Panc1 (cell line): Measurements from ENCODE around the gene RPS6KB2. TPM values are rescaled to one million over a fixed set of nuclear protein-coding genes. Genes with fewer than 3 reads are reported as not detected.

Experiments
- ATAC-seq: fragments of 200-7000 bp; cut with Tn5 transposase; 2 replicates; pipeline ENCODE4 v1.9.1; 2020; ENCODE audit warnings: mild to moderate bottlenecking, moderate library complexity
- BruUV-seq: library from RNA; stranded (reverse); fragments of 400-500 nt; replicated peaks from 2 replicates; lab custom pipeline; 2021; lab: Mats Ljungman, UMichigan
- CTCF ChIA-PET: fragments of 300-600 bp; sonication (Branson Sonifier 250); formaldehyde crosslinking; loops from one replicate; lab custom pipeline; 2022; ENCODE audit warnings: antibody characterized with exemption; lab: Charles Lee
- POLR2A ChIA-PET: fragments of 300-600 bp; sonication (Branson Sonifier 250); formaldehyde crosslinking; loops from one replicate; lab custom pipeline; 2022; ENCODE audit warnings: antibody characterized with exemption; lab: Charles Lee
- DNase-seq: peaks from one replicate; pipeline ENCODE4 v3.0.0-alpha.2; 2010; ENCODE audit warnings: low read depth, low spot score
- H3K27ac ChIP-seq: 2 replicates; pipeline ENCODE4 v1.5.1; 2011; ENCODE audit warnings: mild to moderate bottlenecking, low read length, inconsistent platforms
- H3K27me3 ChIP-seq: fragments of 200-500 bp; sonication (Bioruptor generic); 2 replicates; pipeline ENCODE4 v1.6.0; 2014; ENCODE audit warnings: low read length, inconsistent platforms; ENCODE audit not compliant: control insufficient read depth, insufficient read depth
- H3K36me3 ChIP-seq: fragments of 200-500 bp; sonication (Bioruptor generic); 2 replicates; pipeline ENCODE4 v1.5.1; 2014; ENCODE audit warnings: inconsistent platforms, mild to moderate bottlenecking, low read length, moderate library complexity; ENCODE audit not compliant: control insufficient read depth, insufficient read depth
- H3K4me1 ChIP-seq: 2 replicates; pipeline ENCODE4 v1.5.1; 2011; ENCODE audit warnings: inconsistent platforms, mild to moderate bottlenecking, low read length, moderate library complexity; ENCODE audit not compliant: control insufficient read depth, insufficient read depth
- H3K4me3 ChIP-seq, 2 experiments: 2 replicates each; pipeline ENCODE4 v1.5.1; 2011 to 2012; ENCODE audit warnings: low read depth in 2 of 2, low read length in 2 of 2, mild to moderate bottlenecking in 2 of 2, inconsistent platforms in 1 of 2, moderate library complexity in 1 of 2
- H3K9me3 ChIP-seq: fragments of 200-500 bp; sonication (Bioruptor generic); 2 replicates; pipeline ENCODE4 v1.5.1; 2014; ENCODE audit warnings: low read depth, mild to moderate bottlenecking, inconsistent platforms, low read length, moderate library complexity; ENCODE audit not compliant: control insufficient read depth, insufficient read depth
- POLR2AphosphoS5 ChIP-seq: IDR thresholded peaks from 2 replicates; pipeline ENCODE4 v1.6.1; 2012; ENCODE audit warnings: mild to moderate bottlenecking, low read depth, low read length, moderate library complexity
- REST ChIP-seq, 2 experiments: IDR thresholded peaks; 2 replicates each; pipeline ENCODE4 v1.6.1; 2011 to 2012; ENCODE audit warnings: low read depth in 2 of 2, control low read depth in 1 of 2, low read length in 1 of 2, mild to moderate bottlenecking in 1 of 2, moderate library complexity in 1 of 2; ENCODE audit not compliant: insufficient read depth in 1 of 2
- SIN3A ChIP-seq: IDR thresholded peaks from 2 replicates; pipeline ENCODE4 v1.6.1; 2012; ENCODE audit warnings: low read depth, mild to moderate bottlenecking, low read length, moderate library complexity, borderline replicate concordance; ENCODE audit not compliant: insufficient read depth
- TCF7L2 ChIP-seq: IDR thresholded peaks from 2 replicates; pipeline ENCODE4 v1.6.1; 2011; ENCODE audit warnings: mild to moderate bottlenecking, low read depth, low read length, inconsistent platforms
- in situ Hi-C: cut with HindIII; loops from 2 replicates; pipeline ENCODE4 v1.10.0; 2016; ENCODE audit warnings: low sequenced_read_pairs, low pct_unique_long_range_greater_than_20kb
- intact Hi-C: fragments of 100-400 bp; cut with micrococcal nuclease; formaldehyde crosslinking; loops from one replicate; pipeline ENCODE4 v1.10.0; 2022; ENCODE audit not compliant: unreplicated experiment
- total RNA-seq: library from RNA; stranded (reverse); gene quantifications from one replicate; pipeline ENCODE4 v1.2.1, GENCODE V29; 2021; ENCODE audit not compliant: unreplicated experiment
- TF ChIP-seq, protein P1 (sequence below): fragments of 450-650 bp; IDR thresholded peaks from 2 replicates; pipeline ENCODE4 v1.5.1; 2017; ENCODE audit warnings: mild to moderate bottlenecking

The RPS6KB2 gene
- total RNA-seq, 1 experiment from 2014 or later = 68.5 TPM

- intact Hi-C loops = no loop called here
- H3K9me3 ChIP-seq = no peaks in the 10 kb centered on the region
Measured at GRCh38 chr11:67469508-67469811, 41.2 kb downstream of the RPS6KB2 start.

GRCh38 chr11:67470337-67471002 lies 42.2 kb downstream of the RPS6KB2 start:
- DNase-seq = no peak
- in situ Hi-C loops (no loop called here), intact Hi-C loops (no loop called here)
- Histone ChIP-seq H3K9me3 (no peaks in the 10 kb centered on the region), H3K4me1 (peaks cover 26% of the 10 kb centered on the region), H3K4me3 (no peak overlapping the region), H3K27ac (no peak overlapping the region), H3K36me3 (no peaks in the 10 kb centered on the region; the same call in 1 of the 2 replicates), H3K27me3 (no peaks in the 10 kb centered on the region)
- no peak for ATAC-seq
- POLR2A ChIA-PET = interaction anchor here (0.6 kb wide), 1 partner anchor 89 kb away, joined by 8 read pairs; no protein-coding TSS in a partner anchor
- CTCF ChIA-PET = interaction anchor here (0.7 to 1.2 kb wide), 3 partner anchors 19 to 119 kb away, joined by 3 to 9 read pairs (median 3); partner anchors contain the start of gene PPP1CA
- BruUV-seq = no TSS peak
- TF ChIP-seq POLR2AphosphoS5 = no peak
- TF ChIP-seq, protein P1, sequence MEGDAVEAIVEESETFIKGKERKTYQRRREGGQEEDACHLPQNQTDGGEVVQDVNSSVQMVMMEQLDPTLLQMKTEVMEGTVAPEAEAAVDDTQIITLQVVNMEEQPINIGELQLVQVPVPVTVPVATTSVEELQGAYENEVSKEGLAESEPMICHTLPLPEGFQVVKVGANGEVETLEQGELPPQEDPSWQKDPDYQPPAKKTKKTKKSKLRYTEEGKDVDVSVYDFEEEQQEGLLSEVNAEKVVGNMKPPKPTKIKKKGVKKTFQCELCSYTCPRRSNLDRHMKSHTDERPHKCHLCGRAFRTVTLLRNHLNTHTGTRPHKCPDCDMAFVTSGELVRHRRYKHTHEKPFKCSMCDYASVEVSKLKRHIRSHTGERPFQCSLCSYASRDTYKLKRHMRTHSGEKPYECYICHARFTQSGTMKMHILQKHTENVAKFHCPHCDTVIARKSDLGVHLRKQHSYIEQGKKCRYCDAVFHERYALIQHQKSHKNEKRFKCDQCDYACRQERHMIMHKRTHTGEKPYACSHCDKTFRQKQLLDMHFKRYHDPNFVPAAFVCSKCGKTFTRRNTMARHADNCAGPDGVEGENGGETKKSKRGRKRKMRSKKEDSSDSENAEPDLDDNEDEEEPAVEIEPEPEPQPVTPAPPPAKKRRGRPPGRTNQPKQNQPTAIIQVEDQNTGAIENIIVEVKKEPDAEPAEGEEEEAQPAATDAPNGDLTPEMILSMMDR = no peak
- no peak for TF ChIP-seq REST (IDR thresholded peaks at IDR 0.05; ENCODE audit: insufficient read depth in 1 of 2, low read depth in 2 of 2, low read length in 1 of 2)
- TF ChIP-seq TCF7L2 = no peak
- no peak for TF ChIP-seq SIN3A

More at GRCh38 chr11:67469508-67469811, 41.2 kb downstream of the RPS6KB2 start:
- H3K4me1 ChIP-seq = peaks cover 31% of the 10 kb centered on the region
- peaks cover 2% of the 10 kb centered on the region; the same call in 1 of the 2 replicates for H3K36me3 ChIP-seq
- H3K27ac ChIP-seq = peak overlapping the region; percentile 95
- DNase-seq = no peak
- ChIA-PET POLR2A (no interaction called here), CTCF (interaction anchor here (1.2 kb wide), 1 partner anchor 68 kb away, joined by 9 read pairs; the partner anchor contains the start of gene PPP1CA)
- peak overlapping the region; percentile 64 to 88 for H3K4me3 ChIP-seq
- in situ Hi-C loops = no loop called here
- no peaks in the 10 kb centered on the region for H3K27me3 ChIP-seq
- TF ChIP-seq POLR2AphosphoS5 (no peak), REST (IDR thresholded peaks at IDR 0.05; ENCODE audit: insufficient read depth in 1 of 2, low read depth in 2 of 2, low read length in 1 of 2) (no peak), SIN3A (no peak), TCF7L2 (no peak)
- TF ChIP-seq, protein P1 = no peak
- no TSS peak for BruUV-seq
- ATAC-seq = no peak
